ENCODE data around the gene MMP14.

MMP14 gene

DNA sequence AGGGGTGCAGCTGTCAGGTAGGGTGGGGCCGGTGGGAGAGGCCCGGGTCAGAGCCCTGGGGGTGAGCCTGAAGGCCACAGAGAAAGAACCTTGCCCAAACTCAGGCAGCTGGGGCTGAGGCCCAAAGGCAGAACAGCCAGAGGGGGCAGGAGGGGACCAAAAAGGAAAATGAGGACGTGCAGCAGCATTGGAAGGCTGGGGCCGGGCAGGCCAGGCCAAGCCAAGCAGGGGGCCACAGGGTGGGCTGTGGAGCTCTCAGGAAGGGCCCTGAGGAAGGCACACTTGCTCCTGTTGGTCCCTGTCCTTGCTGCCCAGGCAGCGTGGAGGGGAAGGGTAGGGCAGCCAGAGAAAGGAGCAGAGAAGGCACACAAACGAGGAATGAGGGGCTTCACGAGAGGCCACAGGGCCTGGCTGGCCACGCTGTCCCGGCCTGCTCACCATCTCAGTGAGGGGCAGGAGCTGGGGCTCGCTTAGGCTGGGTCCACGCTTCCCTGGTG lies 10.5 kb downstream of the MMP14 start:
- Histone ChIP-seq H3K4me3 (replicated peaks; ENCODE audit: insufficient read depth, low read length) (no peak overlapping the region), H3K27me3 (ENCODE audit: insufficient read depth, poor library complexity, severe bottlenecking) (no peaks in the 10 kb centered on the region), H3K27ac (replicated peaks) (no peak overlapping the region)
- no peak for DNase-seq (ENCODE audit: low read depth in 1 of 2, low spot score in 1 of 2)
- no peak for TF ChIP-seq GABPA (IDR thresholded peaks at IDR 0.05; ENCODE audit: low read depth)
- TF ChIP-seq, protein P1, sequence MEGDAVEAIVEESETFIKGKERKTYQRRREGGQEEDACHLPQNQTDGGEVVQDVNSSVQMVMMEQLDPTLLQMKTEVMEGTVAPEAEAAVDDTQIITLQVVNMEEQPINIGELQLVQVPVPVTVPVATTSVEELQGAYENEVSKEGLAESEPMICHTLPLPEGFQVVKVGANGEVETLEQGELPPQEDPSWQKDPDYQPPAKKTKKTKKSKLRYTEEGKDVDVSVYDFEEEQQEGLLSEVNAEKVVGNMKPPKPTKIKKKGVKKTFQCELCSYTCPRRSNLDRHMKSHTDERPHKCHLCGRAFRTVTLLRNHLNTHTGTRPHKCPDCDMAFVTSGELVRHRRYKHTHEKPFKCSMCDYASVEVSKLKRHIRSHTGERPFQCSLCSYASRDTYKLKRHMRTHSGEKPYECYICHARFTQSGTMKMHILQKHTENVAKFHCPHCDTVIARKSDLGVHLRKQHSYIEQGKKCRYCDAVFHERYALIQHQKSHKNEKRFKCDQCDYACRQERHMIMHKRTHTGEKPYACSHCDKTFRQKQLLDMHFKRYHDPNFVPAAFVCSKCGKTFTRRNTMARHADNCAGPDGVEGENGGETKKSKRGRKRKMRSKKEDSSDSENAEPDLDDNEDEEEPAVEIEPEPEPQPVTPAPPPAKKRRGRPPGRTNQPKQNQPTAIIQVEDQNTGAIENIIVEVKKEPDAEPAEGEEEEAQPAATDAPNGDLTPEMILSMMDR (IDR thresholded peaks at IDR 0.05; ENCODE audit: insufficient read depth, low read length): no peak
- TF ChIP-seq, protein P2, sequence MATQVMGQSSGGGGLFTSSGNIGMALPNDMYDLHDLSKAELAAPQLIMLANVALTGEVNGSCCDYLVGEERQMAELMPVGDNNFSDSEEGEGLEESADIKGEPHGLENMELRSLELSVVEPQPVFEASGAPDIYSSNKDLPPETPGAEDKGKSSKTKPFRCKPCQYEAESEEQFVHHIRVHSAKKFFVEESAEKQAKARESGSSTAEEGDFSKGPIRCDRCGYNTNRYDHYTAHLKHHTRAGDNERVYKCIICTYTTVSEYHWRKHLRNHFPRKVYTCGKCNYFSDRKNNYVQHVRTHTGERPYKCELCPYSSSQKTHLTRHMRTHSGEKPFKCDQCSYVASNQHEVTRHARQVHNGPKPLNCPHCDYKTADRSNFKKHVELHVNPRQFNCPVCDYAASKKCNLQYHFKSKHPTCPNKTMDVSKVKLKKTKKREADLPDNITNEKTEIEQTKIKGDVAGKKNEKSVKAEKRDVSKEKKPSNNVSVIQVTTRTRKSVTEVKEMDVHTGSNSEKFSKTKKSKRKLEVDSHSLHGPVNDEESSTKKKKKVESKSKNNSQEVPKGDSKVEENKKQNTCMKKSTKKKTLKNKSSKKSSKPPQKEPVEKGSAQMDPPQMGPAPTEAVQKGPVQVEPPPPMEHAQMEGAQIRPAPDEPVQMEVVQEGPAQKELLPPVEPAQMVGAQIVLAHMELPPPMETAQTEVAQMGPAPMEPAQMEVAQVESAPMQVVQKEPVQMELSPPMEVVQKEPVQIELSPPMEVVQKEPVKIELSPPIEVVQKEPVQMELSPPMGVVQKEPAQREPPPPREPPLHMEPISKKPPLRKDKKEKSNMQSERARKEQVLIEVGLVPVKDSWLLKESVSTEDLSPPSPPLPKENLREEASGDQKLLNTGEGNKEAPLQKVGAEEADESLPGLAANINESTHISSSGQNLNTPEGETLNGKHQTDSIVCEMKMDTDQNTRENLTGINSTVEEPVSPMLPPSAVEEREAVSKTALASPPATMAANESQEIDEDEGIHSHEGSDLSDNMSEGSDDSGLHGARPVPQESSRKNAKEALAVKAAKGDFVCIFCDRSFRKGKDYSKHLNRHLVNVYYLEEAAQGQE (IDR thresholded peaks at IDR 0.05; ENCODE audit: insufficient replicate concordance, low read depth): no peak
- no peak for TF ChIP-seq SPI1 (IDR thresholded peaks at IDR 0.05; ENCODE audit: borderline replicate concordance, low read depth)

DNA sequence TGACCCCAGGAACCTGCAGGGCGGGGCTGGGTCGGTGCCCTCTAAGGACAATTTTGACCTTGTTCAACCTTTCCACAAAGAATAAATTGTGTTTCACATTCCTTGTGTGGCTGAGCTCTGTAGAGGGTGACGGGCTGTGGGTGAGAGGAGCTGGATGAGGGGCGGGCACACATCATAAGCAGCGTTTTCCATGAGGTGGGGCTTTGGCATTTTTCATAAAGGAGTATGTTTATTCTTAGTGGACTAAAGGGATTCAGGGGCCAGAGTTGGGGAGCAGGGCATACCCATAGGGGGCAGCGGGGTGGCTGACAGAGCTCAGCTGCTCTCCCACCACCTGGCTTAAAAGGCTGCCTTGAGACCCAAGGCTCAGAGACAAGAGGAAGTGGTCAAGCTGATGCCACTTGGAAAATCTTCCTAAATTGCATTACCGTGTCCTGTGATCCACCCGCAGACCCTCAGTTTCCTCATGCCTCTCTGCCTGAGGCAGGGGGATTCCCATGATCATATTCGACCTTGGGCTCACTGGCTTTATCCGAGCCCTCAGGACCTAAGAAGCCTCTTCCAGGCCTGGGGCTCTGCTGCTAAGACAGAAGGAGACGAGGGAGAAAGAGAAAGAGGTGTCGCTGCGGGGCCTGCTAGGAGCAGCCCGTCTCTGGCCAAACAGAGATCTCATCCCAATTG lies 11.4 kb downstream of the MMP14 start:
- Histone ChIP-seq H3K27ac (replicated peaks) (no peak overlapping the region), H3K4me3 (replicated peaks; ENCODE audit: insufficient read depth, low read length) (no peak overlapping the region), H3K27me3 (ENCODE audit: insufficient read depth, poor library complexity, severe bottlenecking) (no peaks in the 10 kb centered on the region)
- no peak for DNase-seq (ENCODE audit: low read depth in 1 of 2, low spot score in 1 of 2)
- peak; percentile 51; the same call in 1 of the 2 replicates for TF ChIP-seq SPI1 (IDR thresholded peaks at IDR 0.05; ENCODE audit: borderline replicate concordance, low read depth)
- TF ChIP-seq, protein P2 (IDR thresholded peaks at IDR 0.05; ENCODE audit: insufficient replicate concordance, low read depth): no peak

DNA sequence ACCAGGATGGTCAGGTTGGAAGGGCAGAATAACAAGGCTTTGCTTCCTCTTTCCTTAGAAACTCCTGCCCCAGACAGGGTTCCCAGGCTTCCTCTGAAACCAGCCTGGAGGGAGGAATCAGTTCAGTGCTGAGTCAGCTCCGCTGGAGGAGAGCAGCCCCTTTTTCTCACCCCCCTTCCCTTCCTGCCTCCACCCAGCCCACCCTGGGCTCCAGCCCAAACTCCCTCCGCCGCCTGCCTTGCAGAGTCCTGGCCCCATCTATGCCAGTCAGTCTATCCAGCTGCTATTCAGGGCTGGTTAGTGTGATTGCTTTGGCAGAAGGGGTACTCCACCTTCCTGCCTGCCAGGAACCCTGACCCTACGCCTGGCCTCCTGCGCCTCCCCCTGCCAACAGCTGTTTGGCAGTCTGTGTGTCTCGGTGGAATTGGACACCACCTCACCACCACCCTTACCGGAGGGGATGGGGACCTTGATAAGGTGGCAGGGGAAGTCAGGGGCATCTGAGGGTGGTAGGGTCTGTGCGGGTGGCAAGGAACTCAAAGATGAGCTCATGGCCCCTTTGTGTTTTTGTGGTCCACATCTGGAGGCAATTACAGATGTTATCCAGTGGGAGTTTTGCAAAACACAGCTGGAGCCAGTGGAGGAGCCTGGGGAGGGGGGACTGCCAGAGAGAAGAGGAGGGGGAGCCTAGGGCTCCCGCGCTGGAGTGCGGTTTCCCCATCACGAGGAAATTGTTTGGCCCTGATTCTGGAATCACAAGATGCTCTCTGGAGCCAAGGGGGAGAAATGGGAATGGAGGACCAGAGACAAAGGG lies 12.2 kb downstream of the MMP14 start:
- no peak overlapping the region for H3K4me3 ChIP-seq (replicated peaks; ENCODE audit: insufficient read depth, low read length)

More for the DNA sequence above, 12.2 kb downstream of the MMP14 start:
- DNase-seq (ENCODE audit: low read depth in 1 of 2, low spot score in 1 of 2): no peak
- no peak overlapping the region for H3K27ac ChIP-seq (replicated peaks)
- TF ChIP-seq, protein P1 (IDR thresholded peaks at IDR 0.05; ENCODE audit: insufficient read depth, low read length): no peak
- TF ChIP-seq, protein P2 (IDR thresholded peaks at IDR 0.05; ENCODE audit: insufficient replicate concordance, low read depth): no peak
- TF ChIP-seq POLR2AphosphoS5 (IDR thresholded peaks at IDR 0.05; ENCODE audit: low read depth): no peak
- TF ChIP-seq GABPA (IDR thresholded peaks at IDR 0.05; ENCODE audit: low read depth): no peak
- no peaks in the 10 kb centered on the region for H3K27me3 ChIP-seq (ENCODE audit: insufficient read depth, poor library complexity, severe bottlenecking)

All from HL-60 (cell line).